GM12872 (cell line): ENCODE data around the gene CTSL.

ENCODE experiments used
- TF ChIP-seq, protein P1 (sequence below): IDR thresholded peaks from 3 replicates; pipeline ENCODE4 v1.5.1; 2011; ENCODE audit warnings: low read depth, mild to moderate bottlenecking, low read length, moderate library complexity; ENCODE audit not compliant: insufficient read depth

CTSL gene

DNA sequence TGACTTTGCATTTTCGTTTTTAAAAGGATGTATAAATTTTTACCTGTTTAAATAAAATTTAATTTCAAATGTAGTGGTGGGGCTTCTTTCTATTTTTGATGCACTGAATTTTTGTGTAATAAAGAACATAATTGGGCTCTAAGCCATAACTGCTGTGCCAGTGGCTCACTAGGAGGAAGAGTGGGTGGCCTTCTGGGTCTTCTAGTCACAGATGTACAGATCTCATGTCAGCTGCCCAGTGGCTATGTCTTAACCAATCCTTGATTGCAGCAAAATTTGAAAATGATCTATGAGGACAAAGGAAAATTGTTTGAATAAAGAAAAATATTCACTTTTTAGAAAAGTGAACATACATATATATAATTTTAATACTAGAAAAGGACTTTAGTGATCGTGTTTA, 5.4 kb downstream of the CTSL start:
- TF ChIP-seq, protein P1, sequence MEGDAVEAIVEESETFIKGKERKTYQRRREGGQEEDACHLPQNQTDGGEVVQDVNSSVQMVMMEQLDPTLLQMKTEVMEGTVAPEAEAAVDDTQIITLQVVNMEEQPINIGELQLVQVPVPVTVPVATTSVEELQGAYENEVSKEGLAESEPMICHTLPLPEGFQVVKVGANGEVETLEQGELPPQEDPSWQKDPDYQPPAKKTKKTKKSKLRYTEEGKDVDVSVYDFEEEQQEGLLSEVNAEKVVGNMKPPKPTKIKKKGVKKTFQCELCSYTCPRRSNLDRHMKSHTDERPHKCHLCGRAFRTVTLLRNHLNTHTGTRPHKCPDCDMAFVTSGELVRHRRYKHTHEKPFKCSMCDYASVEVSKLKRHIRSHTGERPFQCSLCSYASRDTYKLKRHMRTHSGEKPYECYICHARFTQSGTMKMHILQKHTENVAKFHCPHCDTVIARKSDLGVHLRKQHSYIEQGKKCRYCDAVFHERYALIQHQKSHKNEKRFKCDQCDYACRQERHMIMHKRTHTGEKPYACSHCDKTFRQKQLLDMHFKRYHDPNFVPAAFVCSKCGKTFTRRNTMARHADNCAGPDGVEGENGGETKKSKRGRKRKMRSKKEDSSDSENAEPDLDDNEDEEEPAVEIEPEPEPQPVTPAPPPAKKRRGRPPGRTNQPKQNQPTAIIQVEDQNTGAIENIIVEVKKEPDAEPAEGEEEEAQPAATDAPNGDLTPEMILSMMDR = no peak

- TF ChIP-seq, protein P1 = no peak
Measured at GRCh38 chr9:87732344-87732743, 6.4 kb downstream of the CTSL start.

DNA sequence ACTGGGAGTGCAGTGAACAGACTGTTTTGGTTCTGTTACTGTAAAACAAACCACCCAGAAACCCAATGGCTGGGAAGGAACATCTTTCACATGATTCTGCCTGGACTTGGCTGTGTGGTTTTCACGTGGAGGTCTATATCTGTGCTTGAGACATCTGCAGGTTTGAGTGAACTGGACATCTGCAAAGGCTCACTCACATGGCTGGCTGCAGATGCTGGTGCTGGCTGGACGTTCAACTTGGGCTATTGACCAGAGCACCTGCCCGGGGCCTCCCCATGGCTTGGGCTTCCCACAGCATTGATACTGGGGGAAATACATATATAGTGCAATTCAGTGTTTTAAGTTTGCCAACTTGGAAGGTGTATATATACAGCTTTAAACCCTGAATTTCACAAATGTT, 6.8 kb downstream of the CTSL start:
- TF ChIP-seq, protein P1 = no peak

GRCh38 chr9:87733273-87734052, 7.5 kb downstream of the CTSL start:
- TF ChIP-seq, protein P1 = no peak

DNA sequence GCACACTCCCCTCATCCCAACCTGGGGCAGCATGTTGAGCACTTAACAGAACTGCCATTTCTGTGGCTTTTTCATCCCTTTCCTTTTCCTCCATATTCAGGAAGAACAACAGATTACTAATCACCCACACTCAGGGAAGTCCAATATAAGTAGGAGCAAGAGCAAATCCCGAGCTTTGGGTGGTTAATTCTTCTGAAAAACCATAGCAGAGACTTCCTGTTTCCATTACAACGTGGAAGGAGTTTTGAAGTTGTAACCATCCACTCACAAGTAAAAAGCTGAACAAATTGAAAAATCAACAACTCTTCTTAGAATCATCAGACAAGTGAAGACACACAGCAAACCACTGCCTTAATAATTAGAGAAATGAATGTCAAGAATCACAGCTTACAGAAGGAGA, 8.2 kb downstream of the CTSL start:
- TF ChIP-seq, protein P1 = no peak

GRCh38 chr9:87739546-87739945, 13.6 kb downstream of the CTSL start:
- TF ChIP-seq, protein P1 = no peak

- TF ChIP-seq, protein P1 = no peak
Measured at GRCh38 chr9:87740209-87740608, 14.3 kb downstream of the CTSL start.

- TF ChIP-seq, protein P1 = no peak
Measured at GRCh38 chr9:87741326-87741725, 15.4 kb downstream of the CTSL start.
